GM12865 (cell line): Measurements from ENCODE around the gene MYBPHL.

Experiments
- DNase-seq: peaks from one replicate; pipeline ENCODE4 v3.0.0; 2010; ENCODE audit warnings: low read depth
- H3K4me3 ChIP-seq: 2 replicates; pipeline ENCODE4 v1.5.1; 2011; ENCODE audit warnings: mild to moderate bottlenecking, low read depth, low read length, control low read depth
- TF ChIP-seq, protein P1 (sequence below): IDR thresholded peaks from 2 replicates; pipeline ENCODE4 v1.5.1; 2011; ENCODE audit warnings: low read length, control low read depth, low read depth, inconsistent platforms; ENCODE audit not compliant: insufficient read depth; ENCODE audit errors: missing control alignments

MYBPHL gene

DNA sequence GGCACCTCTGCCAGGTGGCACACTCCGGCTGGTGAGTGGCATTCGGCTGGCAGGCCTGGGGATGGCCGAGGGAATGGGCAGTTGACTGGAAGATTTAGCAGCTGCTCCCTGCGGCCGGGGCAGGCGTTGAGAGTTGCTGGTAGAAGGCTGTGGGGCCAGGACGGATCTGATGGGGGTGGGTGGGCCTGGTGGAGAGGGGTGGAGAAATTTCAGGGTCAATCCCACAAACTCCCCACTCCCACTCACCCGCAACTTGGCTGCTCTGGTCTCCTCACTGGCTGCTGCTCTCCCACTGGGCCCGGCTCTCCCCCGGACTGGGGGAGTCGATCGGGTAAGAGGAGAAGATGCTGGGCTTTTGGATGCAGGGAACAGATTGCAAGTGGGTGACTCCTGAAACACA lies 25.9 kb downstream of the MYBPHL start:
- no peak for DNase-seq
- TF ChIP-seq, protein P1, sequence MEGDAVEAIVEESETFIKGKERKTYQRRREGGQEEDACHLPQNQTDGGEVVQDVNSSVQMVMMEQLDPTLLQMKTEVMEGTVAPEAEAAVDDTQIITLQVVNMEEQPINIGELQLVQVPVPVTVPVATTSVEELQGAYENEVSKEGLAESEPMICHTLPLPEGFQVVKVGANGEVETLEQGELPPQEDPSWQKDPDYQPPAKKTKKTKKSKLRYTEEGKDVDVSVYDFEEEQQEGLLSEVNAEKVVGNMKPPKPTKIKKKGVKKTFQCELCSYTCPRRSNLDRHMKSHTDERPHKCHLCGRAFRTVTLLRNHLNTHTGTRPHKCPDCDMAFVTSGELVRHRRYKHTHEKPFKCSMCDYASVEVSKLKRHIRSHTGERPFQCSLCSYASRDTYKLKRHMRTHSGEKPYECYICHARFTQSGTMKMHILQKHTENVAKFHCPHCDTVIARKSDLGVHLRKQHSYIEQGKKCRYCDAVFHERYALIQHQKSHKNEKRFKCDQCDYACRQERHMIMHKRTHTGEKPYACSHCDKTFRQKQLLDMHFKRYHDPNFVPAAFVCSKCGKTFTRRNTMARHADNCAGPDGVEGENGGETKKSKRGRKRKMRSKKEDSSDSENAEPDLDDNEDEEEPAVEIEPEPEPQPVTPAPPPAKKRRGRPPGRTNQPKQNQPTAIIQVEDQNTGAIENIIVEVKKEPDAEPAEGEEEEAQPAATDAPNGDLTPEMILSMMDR, result no peak
- no peak overlapping the region for H3K4me3 ChIP-seq

DNA sequence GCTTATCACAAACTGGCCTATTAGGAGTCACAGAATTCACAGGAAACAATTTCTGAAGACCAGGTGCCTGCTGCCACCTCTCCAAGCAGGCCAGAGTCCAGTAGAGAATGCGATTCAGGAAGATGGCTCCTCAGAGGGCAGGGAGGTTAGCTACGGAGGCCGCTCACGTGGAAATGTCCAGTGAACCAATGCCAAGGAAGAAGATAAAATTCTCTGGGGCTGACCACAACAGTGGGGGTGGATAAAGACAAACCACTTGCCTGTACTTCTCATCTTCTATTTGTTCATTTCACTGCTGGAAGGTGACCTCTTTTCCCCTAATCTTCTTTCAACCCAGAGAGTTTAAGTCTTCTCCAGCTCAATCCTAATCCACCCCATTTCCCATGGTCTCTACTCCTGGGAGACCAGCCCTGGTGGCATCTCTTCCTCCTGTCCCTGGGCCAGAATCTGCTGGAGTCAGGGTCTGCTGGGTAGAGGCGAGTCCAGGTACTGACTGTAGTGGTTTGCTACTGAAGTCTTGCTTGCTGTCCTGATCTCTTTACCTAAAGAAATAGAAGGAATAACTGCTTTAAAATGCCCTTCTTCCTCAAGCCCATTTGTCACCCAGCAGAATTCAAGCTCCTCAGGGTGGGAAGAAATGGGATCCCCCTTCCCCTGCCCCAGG lies 27.1 kb downstream of the MYBPHL start:
- TF ChIP-seq, protein P1, result no peak
- H3K4me3 ChIP-seq, result no peak overlapping the region
- no peak for DNase-seq

DNA sequence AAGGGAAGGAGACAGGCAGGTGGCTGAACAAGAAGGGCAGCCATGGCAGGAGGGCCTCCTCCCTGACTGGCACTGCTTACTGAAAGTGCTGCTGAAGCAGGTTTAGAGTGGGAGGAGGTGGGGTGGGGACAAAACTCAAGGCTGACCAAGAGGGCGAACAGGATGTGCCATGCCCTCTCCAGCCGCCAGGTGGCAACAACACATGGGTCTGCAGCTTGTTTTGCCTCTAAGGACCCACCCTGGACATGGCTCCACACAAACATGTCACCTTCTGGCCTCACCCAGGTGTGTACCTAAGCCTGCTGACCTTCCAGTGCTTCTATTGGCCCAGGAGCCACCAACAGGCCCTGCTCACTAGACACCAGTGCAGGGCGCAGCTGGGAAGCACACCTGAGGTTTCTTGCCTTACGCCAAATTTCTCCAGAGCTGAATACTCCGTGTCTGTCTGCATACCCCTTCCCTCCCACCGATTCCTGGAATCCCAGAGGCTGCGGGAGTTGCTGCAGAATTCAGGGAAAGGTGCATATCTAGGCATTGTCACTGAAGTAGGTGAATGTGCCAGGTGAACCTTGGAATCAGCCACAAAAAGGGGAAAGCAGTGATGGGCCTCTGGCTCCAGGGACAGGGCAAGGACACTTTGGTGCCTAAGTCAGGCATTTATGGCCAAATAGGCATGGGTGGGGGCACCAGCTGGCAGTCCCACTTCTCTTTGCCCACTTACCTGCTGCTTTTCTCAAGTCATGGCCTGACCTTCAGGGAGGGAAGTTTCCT lies 29.2 kb downstream of the MYBPHL start:
- no peak overlapping the region for H3K4me3 ChIP-seq
- TF ChIP-seq, protein P1, result peak; percentile 97

DNA sequence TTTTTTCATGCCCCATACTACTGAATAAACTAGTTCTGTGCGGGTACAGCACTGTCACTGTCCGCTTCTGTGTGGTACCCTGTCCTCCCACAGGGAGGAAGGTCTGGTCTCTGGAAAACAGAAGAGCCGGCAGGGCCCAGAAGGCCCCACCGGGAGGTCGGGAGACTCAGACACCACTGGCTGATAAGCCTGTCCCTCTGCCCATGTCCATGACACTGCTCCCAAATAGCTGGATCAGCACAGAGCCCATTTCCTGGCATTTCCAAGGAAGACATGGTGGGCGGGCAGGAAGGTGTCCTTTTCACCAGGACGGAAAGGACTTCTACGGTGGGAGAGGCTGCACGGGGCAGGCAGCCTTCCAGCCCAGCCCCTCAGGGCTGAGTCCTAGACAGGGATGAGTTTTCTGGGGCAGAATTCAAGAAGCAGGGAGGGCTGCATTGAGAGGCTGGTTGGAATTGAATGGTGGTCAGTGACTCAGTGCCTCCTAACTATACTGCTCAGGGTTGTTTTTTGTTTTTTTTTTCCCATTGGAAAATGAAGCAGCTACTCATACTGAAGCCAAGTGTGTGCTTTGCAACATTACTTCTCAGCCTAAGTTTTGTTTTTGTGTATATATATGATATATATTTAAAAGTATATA lies 31.0 kb downstream of the MYBPHL start:
- H3K4me3 ChIP-seq, result no peak overlapping the region
- TF ChIP-seq, protein P1, result no peak
- no peak for DNase-seq

More for the DNA sequence above, 29.2 kb downstream of the MYBPHL start:
- peak; percentile 87 for DNase-seq

DNA sequence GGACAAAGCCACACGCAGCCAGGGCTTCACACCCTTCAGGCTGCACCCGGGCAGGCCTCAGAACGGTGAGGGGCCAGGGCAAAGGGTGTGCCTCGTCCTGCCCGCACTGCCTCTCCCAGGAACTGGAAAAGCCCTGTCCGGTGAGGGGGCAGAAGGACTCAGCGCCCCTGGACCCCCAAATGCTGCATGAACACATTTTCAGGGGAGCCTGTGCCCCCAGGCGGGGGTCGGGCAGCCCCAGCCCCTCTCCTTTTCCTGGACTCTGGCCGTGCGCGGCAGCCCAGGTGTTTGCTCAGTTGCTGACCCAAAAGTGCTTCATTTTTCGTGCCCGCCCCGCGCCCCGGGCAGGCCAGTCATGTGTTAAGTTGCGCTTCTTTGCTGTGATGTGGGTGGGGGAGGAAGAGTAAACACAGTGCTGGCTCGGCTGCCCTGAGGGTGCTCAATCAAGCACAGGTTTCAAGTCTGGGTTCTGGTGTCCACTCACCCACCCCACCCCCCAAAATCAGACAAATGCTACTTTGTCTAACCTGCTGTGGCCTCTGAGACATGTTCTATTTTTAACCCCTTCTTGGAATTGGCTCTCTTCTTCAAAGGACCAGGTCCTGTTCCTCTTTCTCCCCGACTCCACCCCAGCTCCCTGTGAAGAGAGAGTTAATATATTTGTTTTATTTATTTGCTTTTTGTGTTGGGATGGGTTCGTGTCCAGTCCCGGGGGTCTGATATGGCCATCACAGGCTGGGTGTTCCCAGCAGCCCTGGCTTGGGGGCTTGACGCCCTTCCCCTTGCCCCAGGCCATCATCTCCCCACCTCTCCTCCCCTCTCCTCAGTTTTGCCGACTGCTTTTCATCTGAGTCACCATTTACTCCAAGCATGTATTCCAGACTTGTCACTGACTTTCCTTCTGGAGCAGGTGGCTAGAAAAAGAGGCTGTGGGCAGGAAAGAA lies 32.0 kb downstream of the MYBPHL start:
- H3K4me3 ChIP-seq, result no peak overlapping the region
- TF ChIP-seq, protein P1, result no peak
- DNase-seq, result no peak

DNA sequence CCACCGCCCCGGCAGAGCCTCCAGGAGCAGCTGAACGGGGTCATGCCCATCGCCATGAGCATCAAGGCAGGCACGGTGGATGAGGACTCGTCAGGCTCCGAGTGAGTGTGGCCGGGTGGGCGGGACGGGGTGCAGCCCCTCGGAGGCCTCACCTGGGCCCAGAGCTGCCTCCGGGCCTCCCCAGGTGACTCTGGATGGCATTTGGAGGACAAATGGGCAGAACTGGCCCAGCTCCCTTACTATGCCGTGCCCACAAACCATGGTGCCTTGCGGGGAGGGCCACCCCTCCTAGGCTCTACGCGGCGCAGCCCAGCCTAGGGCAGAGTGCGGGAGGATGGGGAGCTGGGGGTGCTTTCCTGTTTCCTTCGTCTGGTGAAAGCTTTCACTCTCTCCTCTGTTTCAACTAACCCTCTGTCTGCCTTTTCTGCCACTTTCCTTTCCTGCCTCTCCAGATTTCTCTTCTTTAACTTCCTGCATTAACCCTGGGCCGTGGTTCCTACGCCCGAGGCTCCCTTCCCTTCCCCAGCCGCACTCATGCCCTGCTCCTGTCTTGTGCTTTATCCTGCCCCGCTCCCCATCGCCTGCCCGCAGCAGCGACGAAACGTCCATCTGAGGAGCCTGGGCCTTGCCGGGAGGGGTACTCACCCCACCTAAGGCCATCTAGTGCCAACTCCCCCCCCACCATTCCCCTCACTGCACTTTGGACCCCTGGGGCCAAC lies 33.1 kb downstream of the MYBPHL start:
- DNase-seq, result no peak
- no peak overlapping the region for H3K4me3 ChIP-seq
- TF ChIP-seq, protein P1, result no peak
